H1 (cell line): ENCODE results near the gene DSTN. TPM values are rescaled to one million over a fixed set of nuclear protein-coding genes. Genes with fewer than 3 reads are reported as not detected.

Experiments used
- RNF2 ChIP-seq: fragments of 200-900, 300-1000 bp; sonication (generic); IDR thresholded peaks from 2 replicates; pipeline ENCODE4 v1.7.1; 2016; ENCODE audit warnings: borderline replicate concordance, low read depth, mild to moderate bottlenecking, antibody characterized with exemption, low read length; ENCODE audit not compliant: poor library complexity, severe bottlenecking; ENCODE audit errors: missing control alignments
- polyA plus RNA-seq, 7 experiments: library from polyadenylated mRNA; depleted of rRNA in 3 of 7; stranded (reverse) in 5 of 7; unstranded in 2 of 7; fragments of >200 nt in 5 of 7; fragments of 200-250 nt in 2 of 7; gene quantifications; 1 replicate in 5 of 7; 2 replicates in 1 of 7; 4 replicates in 1 of 7; pipeline versions ENCODE4 v1.2.1 to v1.2.3, GENCODE V29; 2011 to 2013; ENCODE audit warnings: missing spikeins in 2 of 7, mixed read lengths in 2 of 7
- total RNA-seq: library from RNA; stranded (reverse); fragmentation: NEBNext Ultra II Directional; extraction: Animal tissue kit (Norgen Biotek cat#: 25700); gene quantifications from 2 replicates; pipeline ENCODE4 v1.2.1, GENCODE V29; 2021
- TF ChIP-seq, protein P1 (sequence below), 3 experiments: IDR thresholded peaks; 1 replicate in 2 of 3; 2 replicates in 1 of 3; pipeline versions ENCODE4 v1.5.1 to v1.6.1; 2011; ENCODE audit warnings: low read length in 3 of 3, mild to moderate bottlenecking in 3 of 3, inconsistent platforms in 2 of 3, low read depth in 1 of 3, moderate library complexity in 1 of 3; ENCODE audit not compliant: insufficient read depth in 1 of 3; ENCODE audit errors: control extremely low read depth in 1 of 3

Gene DSTN
- total and polyA plus RNA-seq, 2 of the 8 experiments (the other 6 are each of a cell fraction or from before 2014, with no cell fraction given), result 43.3 to 208 TPM

DNA sequence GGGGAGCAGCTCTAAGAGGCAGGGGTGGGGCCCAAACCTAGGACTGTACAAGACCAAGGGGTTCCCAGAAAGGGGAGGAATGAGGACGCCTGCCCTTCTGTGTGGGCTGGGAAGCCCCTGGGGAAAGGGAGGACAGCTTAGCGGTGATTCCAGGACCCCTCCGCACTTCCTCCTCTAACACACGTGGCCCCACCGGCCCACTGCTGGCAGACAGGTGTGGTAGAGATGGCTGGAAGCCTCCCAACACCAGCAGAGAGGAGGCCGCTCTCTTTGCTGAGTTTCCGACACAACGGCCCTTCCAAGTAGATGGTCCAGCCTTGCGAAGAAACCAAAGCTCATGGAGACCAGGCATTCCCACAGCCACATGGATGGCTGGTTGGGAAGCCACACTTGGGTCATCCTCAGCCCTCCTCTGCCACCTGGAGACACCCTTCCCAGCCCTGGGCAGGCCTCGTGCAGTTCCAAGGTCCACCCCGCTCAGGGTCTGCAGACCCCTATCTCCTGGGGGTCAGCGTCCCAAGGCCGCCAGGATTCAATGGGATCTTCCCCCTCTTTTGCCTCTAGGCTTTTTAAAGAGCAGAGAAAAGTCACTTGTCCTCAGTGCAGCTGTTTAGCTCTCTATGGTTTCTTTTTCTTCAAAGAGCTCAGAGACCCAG, 68.2 kb downstream of the DSTN start (continued):
- TF ChIP-seq, protein P1, sequence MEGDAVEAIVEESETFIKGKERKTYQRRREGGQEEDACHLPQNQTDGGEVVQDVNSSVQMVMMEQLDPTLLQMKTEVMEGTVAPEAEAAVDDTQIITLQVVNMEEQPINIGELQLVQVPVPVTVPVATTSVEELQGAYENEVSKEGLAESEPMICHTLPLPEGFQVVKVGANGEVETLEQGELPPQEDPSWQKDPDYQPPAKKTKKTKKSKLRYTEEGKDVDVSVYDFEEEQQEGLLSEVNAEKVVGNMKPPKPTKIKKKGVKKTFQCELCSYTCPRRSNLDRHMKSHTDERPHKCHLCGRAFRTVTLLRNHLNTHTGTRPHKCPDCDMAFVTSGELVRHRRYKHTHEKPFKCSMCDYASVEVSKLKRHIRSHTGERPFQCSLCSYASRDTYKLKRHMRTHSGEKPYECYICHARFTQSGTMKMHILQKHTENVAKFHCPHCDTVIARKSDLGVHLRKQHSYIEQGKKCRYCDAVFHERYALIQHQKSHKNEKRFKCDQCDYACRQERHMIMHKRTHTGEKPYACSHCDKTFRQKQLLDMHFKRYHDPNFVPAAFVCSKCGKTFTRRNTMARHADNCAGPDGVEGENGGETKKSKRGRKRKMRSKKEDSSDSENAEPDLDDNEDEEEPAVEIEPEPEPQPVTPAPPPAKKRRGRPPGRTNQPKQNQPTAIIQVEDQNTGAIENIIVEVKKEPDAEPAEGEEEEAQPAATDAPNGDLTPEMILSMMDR (IDR thresholded peaks at IDR 0.05; ENCODE audit: control extremely low read depth in 1 of 3, insufficient read depth in 1 of 3, low read depth in 1 of 3, low read length in 3 of 3), result no peak
- no peak for TF ChIP-seq RNF2
